Mesothelial cell of epicardium (in vitro differentiated cells): ENCODE measurements around the gene FXYD7. TPM values are rescaled to one million over a fixed set of nuclear protein-coding genes. Genes with fewer than 3 reads are reported as not detected.

Experiments
- DNase-seq, 2 experiments: peaks; one replicate each; pipeline ENCODE4 v3.0.0; 2021; ENCODE audit warnings: low spot score in 2 of 2; ENCODE audit not compliant: unreplicated experiment in 2 of 2
- H3K27ac Mint-ChIP-seq: 2 replicates; pipeline ENCODE4 v1.8.0; 2021; ENCODE audit warnings: mixed read lengths
- H3K27me3 Mint-ChIP-seq: 2 replicates; pipeline ENCODE4 v1.8.0; 2021; ENCODE audit warnings: low read depth, mixed read lengths
- H3K36me3 Mint-ChIP-seq: 2 replicates; pipeline ENCODE4 v1.8.0; 2021; ENCODE audit warnings: mixed read lengths
- H3K4me1 Mint-ChIP-seq: 2 replicates; pipeline ENCODE4 v1.8.0; 2021; ENCODE audit warnings: mixed read lengths
- H3K4me3 Mint-ChIP-seq: 2 replicates; pipeline ENCODE4 v1.8.0; 2021; ENCODE audit warnings: mild to moderate bottlenecking, moderate library complexity, mixed read lengths
- H3K9me3 Mint-ChIP-seq: 2 replicates; pipeline ENCODE4 v1.8.0; 2021; ENCODE audit warnings: mixed read lengths
- total RNA-seq: library from RNA; stranded (reverse); gene quantifications from 3 replicates; pipeline ENCODE4 v1.2.1, GENCODE V29; 2021
- TF ChIP-seq, protein P1 (sequence below): fragments of 200-600 bp; sonication (generic); IDR thresholded peaks from one replicate; pipeline ENCODE4 v1.5.0; 2021; ENCODE audit warnings: antibody characterized with exemption; ENCODE audit not compliant: unreplicated experiment

Gene FXYD7
- total RNA-seq, 1 donor from 2014 or later: 1.3 TPM

GRCh38 chr19:35154525-35155406 is 11.7 kb downstream of the FXYD7 start, which contains the start of gene FXYD5:
FXYD5 (plus strand) TSS chr19:35154735; CDS start chr19:35155551, 816 bp downstream.
- Mint-ChIP-seq H3K4me3 (peak within 1 kb of the TSS; percentile 82), H3K9me3 (no peaks in the 10 kb centered on the region), H3K27ac (peak within 1 kb of the TSS; percentile 80), H3K27me3 (peaks cover 33% of the 10 kb centered on the region), H3K4me1 (peaks cover 26% of the 10 kb centered on the region), H3K36me3 (peaks cover 3% of the 10 kb centered on the region)
- peak in 1 of 2 experiments; percentile 60 for DNase-seq
- TF ChIP-seq, protein P1, sequence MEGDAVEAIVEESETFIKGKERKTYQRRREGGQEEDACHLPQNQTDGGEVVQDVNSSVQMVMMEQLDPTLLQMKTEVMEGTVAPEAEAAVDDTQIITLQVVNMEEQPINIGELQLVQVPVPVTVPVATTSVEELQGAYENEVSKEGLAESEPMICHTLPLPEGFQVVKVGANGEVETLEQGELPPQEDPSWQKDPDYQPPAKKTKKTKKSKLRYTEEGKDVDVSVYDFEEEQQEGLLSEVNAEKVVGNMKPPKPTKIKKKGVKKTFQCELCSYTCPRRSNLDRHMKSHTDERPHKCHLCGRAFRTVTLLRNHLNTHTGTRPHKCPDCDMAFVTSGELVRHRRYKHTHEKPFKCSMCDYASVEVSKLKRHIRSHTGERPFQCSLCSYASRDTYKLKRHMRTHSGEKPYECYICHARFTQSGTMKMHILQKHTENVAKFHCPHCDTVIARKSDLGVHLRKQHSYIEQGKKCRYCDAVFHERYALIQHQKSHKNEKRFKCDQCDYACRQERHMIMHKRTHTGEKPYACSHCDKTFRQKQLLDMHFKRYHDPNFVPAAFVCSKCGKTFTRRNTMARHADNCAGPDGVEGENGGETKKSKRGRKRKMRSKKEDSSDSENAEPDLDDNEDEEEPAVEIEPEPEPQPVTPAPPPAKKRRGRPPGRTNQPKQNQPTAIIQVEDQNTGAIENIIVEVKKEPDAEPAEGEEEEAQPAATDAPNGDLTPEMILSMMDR: no peak

DNA sequence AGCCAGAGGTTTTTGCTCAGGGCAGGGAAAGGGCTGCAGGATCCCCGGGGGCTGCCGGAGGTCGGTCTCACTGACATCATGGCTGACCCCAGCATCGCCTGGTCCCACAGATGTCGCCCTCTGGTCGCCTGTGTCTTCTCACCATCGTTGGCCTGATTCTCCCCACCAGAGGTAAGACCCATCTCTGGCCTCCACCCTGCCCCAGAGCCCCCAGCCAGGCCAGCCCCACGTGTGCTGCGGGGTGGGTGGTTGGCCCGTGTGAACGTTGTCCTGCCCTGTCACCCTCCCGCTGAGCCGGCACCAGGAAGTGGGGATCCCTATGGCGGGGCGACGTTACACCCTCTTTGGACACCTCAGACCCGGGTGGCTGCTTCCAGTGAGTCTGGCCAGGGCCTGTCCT is 12.4 kb downstream of the FXYD7 start:
- no peak for DNase-seq
- H3K4me3 Mint-ChIP-seq: peak overlapping the region; percentile 82
- H3K27me3 Mint-ChIP-seq: peaks cover 33% of the 10 kb centered on the region
- no peaks in the 10 kb centered on the region for H3K9me3 Mint-ChIP-seq
- H3K27ac Mint-ChIP-seq: no peak overlapping the region
- H3K36me3 Mint-ChIP-seq: peaks cover 3% of the 10 kb centered on the region
- H3K4me1 Mint-ChIP-seq: peaks cover 26% of the 10 kb centered on the region
- TF ChIP-seq, protein P1: no peak

- Mint-ChIP-seq H3K36me3 (peaks cover 3% of the 10 kb centered on the region), H3K9me3 (no peaks in the 10 kb centered on the region), H3K27ac (no peak overlapping the region), H3K27me3 (peaks cover 33% of the 10 kb centered on the region), H3K4me3 (peak overlapping the region; percentile 82), H3K4me1 (peaks cover 22% of the 10 kb centered on the region)
- TF ChIP-seq, protein P1: no peak
- no peak for DNase-seq
Measured at GRCh38 chr19:35155981-35156672, 13.1 kb downstream of the FXYD7 start.

DNA sequence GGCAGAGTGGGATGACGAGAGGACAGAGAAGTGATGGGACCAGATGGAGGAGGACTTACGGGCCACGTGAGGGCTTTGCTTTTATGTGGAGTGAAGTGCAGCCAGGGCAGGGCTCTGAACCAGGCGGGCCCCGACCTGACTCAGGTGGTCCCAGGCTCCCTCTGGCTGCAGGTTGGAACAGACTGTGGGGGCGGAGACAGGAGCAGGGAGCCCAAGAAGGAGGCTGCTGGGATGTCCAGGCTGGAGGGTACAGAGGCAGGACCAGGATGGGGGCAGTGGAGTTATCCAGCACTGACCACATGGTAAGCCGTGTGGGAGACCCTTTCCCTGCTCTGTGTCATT is 13.6 kb downstream of the FXYD7 start:
- peaks cover 22% of the 10 kb centered on the region for H3K4me1 Mint-ChIP-seq
- H3K27me3 Mint-ChIP-seq: peaks cover 33% of the 10 kb centered on the region
- no peak overlapping the region for H3K4me3 Mint-ChIP-seq
- no peak overlapping the region for H3K27ac Mint-ChIP-seq
- DNase-seq: no peak
- H3K36me3 Mint-ChIP-seq: peaks cover 8% of the 10 kb centered on the region
- TF ChIP-seq, protein P1: no peak
- H3K9me3 Mint-ChIP-seq: no peaks in the 10 kb centered on the region

GRCh38 chr19:35157431-35157830 is 14.4 kb downstream of the FXYD7 start:
- Mint-ChIP-seq H3K27ac (no peak overlapping the region), H3K36me3 (peaks cover 9% of the 10 kb centered on the region), H3K27me3 (peaks cover 29% of the 10 kb centered on the region), H3K4me3 (no peak overlapping the region), H3K9me3 (peaks cover 5% of the 10 kb centered on the region), H3K4me1 (peaks cover 18% of the 10 kb centered on the region)
- TF ChIP-seq, protein P1: no peak
- DNase-seq: no peak
